Neural cell (in vitro differentiated cells): Measurements from ENCODE around the gene MED15. TPM values are rescaled to one million over a fixed set of nuclear protein-coding genes. Genes with fewer than 3 reads are reported as not detected.

Source experiments
- H2AFZ ChIP-seq: fragments of 200-600, 300-800 bp; sonication (generic), shearing (Covaris generic); 2 replicates; pipeline ENCODE4 v1.6.0; 2014; ENCODE audit warnings: low read depth, mild to moderate bottlenecking, antibody characterized with exemption, low read length, moderate library complexity
- H3F3A ChIP-seq: fragments of 200-600 bp; shearing (Covaris generic); 2 replicates; pipeline ENCODE4 v1.6.1; 2016; ENCODE audit warnings: mild to moderate bottlenecking, moderate library complexity, mixed read lengths, antibody characterized with exemption, low read length; ENCODE audit not compliant: insufficient read depth, poor library complexity, severe bottlenecking
- H3K27ac ChIP-seq: fragments of 200-600, 300-800 bp; sonication (generic), shearing (Covaris generic); 2 replicates; pipeline ENCODE4 v1.5.1; 2014; ENCODE audit warnings: mild to moderate bottlenecking, low read length, moderate library complexity
- H3K27me3 ChIP-seq: fragments of 300-800, 200-600 bp; sonication (generic), shearing (Covaris generic); 2 replicates; pipeline ENCODE4 v1.6.0; 2014; ENCODE audit warnings: mild to moderate bottlenecking, low read depth, low read length, moderate library complexity; ENCODE audit not compliant: insufficient read depth
- H3K36me3 ChIP-seq: fragments of 300-800, 200-600 bp; sonication (generic), shearing (Covaris generic); 2 replicates; pipeline ENCODE4 v1.5.1; 2014; ENCODE audit warnings: mild to moderate bottlenecking, antibody characterized with exemption, low read length, moderate library complexity; ENCODE audit not compliant: insufficient read depth
- H3K4me2 ChIP-seq: fragments of 300-800, 200-600 bp; sonication (generic), shearing (Covaris generic); 2 replicates; pipeline ENCODE4 v1.6.0; 2014; ENCODE audit warnings: mild to moderate bottlenecking, low read length
- H3K4me3 ChIP-seq: fragments of 300-800, 200-600 bp; sonication (generic), shearing (Covaris generic); 2 replicates; pipeline ENCODE4 v1.5.1; 2014; ENCODE audit warnings: mild to moderate bottlenecking, low read length, moderate library complexity
- H3K79me2 ChIP-seq: fragments of 200-600 bp; shearing (Covaris generic); replicated peaks from 2 replicates; pipeline ENCODE4 v1.6.0; 2014; ENCODE audit warnings: mild to moderate bottlenecking, low read length, moderate library complexity; ENCODE audit not compliant: insufficient read depth
- H3K9ac ChIP-seq: fragments of 300-800, 200-600 bp; sonication (generic), shearing (Covaris generic); 2 replicates; pipeline ENCODE4 v1.6.1; 2016; ENCODE audit warnings: mild to moderate bottlenecking, low read length, mixed read lengths
- H3K9me2 ChIP-seq: fragments of 200-600 bp; shearing (Covaris generic); 2 replicates; pipeline ENCODE4 v1.6.1; 2016; ENCODE audit warnings: mild to moderate bottlenecking, low read length, mixed read lengths; ENCODE audit not compliant: insufficient read depth
- H3K9me3 ChIP-seq: fragments of 200-600, 300-800 bp; sonication (generic), shearing (Covaris generic); 2 replicates; pipeline ENCODE4 v1.6.1; 2016; ENCODE audit warnings: mild to moderate bottlenecking, mixed run types, low read length, moderate library complexity, mixed read lengths
- H4K20me1 ChIP-seq: fragments of 200-600 bp; shearing (Covaris generic); 2 replicates; pipeline ENCODE4 v1.6.1; 2016; ENCODE audit warnings: mild to moderate bottlenecking, mixed run types; ENCODE audit not compliant: insufficient read depth
- CTCF ChIP-seq: fragments of 450-650 bp; IDR thresholded peaks from 2 replicates; pipeline ENCODE4 v1.5.1; 2014; ENCODE audit warnings: antibody characterized with exemption, mild to moderate bottlenecking, moderate library complexity; ENCODE audit not compliant: poor library complexity, severe bottlenecking
- EP300 ChIP-seq: fragments of 450-650 bp; conservative IDR thresholded peaks from 2 replicates; pipeline ENCODE4 v1.6.1; 2014; ENCODE audit warnings: antibody characterized with exemption, mild to moderate bottlenecking, moderate library complexity; ENCODE audit not compliant: poor library complexity, severe bottlenecking
- EZH2 ChIP-seq: fragments of 200-600, 300-800 bp; shearing (Covaris generic), sonication (generic); IDR thresholded peaks from 2 replicates; pipeline ENCODE4 v1.6.1; 2014; ENCODE audit warnings: antibody characterized with exemption, low read length, borderline replicate concordance, mild to moderate bottlenecking; ENCODE audit not compliant: insufficient read depth, poor library complexity, severe bottlenecking
- MXI1 ChIP-seq: fragments of 450-650 bp; conservative IDR thresholded peaks from 2 replicates; pipeline ENCODE4 v1.6.1; 2014; ENCODE audit warnings: antibody characterized with exemption, mild to moderate bottlenecking; ENCODE audit not compliant: poor library complexity, severe bottlenecking
- POLR2AphosphoS5 ChIP-seq: IDR thresholded peaks from 2 replicates; pipeline ENCODE4 v1.6.1; 2012
- RAD21 ChIP-seq: fragments of 450-650 bp; conservative IDR thresholded peaks from 2 replicates; pipeline ENCODE4 v1.6.1; 2014; ENCODE audit warnings: antibody characterized with exemption, mild to moderate bottlenecking, moderate library complexity
- SMC3 ChIP-seq: fragments of 450-650 bp; conservative IDR thresholded peaks from 2 replicates; pipeline ENCODE4 v1.6.1; 2014; ENCODE audit warnings: antibody characterized with exemption, mild to moderate bottlenecking, moderate library complexity; ENCODE audit not compliant: poor library complexity
- TAF1 ChIP-seq: IDR thresholded peaks from 2 replicates; pipeline ENCODE4 v1.6.1; 2012; ENCODE audit warnings: low read depth
- polyA plus RNA-seq: library from polyadenylated mRNA; depleted of rRNA; stranded (reverse); fragments of >200 nt; gene quantifications from 2 replicates; pipeline ENCODE4 v1.2.3, GENCODE V29; 2014
- TF ChIP-seq, protein P1 (sequence below): IDR thresholded peaks from 2 replicates; pipeline ENCODE4 v1.6.1; 2012; ENCODE audit warnings: borderline replicate concordance

The MED15 gene
- polyA plus RNA-seq, 1 donor from 2014 or later = 13.2 TPM

- TF ChIP-seq POLR2AphosphoS5 = no peak
- TF ChIP-seq TAF1 = no peak
- no peak for TF ChIP-seq MXI1
- TF ChIP-seq EP300 = no peak
- no peak for TF ChIP-seq EZH2
- TF ChIP-seq, protein P1, sequence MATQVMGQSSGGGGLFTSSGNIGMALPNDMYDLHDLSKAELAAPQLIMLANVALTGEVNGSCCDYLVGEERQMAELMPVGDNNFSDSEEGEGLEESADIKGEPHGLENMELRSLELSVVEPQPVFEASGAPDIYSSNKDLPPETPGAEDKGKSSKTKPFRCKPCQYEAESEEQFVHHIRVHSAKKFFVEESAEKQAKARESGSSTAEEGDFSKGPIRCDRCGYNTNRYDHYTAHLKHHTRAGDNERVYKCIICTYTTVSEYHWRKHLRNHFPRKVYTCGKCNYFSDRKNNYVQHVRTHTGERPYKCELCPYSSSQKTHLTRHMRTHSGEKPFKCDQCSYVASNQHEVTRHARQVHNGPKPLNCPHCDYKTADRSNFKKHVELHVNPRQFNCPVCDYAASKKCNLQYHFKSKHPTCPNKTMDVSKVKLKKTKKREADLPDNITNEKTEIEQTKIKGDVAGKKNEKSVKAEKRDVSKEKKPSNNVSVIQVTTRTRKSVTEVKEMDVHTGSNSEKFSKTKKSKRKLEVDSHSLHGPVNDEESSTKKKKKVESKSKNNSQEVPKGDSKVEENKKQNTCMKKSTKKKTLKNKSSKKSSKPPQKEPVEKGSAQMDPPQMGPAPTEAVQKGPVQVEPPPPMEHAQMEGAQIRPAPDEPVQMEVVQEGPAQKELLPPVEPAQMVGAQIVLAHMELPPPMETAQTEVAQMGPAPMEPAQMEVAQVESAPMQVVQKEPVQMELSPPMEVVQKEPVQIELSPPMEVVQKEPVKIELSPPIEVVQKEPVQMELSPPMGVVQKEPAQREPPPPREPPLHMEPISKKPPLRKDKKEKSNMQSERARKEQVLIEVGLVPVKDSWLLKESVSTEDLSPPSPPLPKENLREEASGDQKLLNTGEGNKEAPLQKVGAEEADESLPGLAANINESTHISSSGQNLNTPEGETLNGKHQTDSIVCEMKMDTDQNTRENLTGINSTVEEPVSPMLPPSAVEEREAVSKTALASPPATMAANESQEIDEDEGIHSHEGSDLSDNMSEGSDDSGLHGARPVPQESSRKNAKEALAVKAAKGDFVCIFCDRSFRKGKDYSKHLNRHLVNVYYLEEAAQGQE = no peak
- no peak for TF ChIP-seq SMC3
- TF ChIP-seq RAD21 = no peak
- TF ChIP-seq CTCF = no peak
- peaks cover 3% of the 10 kb centered on the region for H3K79me2 ChIP-seq
- no peaks in the 10 kb centered on the region for H3K9me3 ChIP-seq
- H3K9me2 ChIP-seq = no peaks in the 10 kb centered on the region
- H3K27me3 ChIP-seq = no peaks in the 10 kb centered on the region
- peaks cover 9% of the 10 kb centered on the region for H3K36me3 ChIP-seq
- H4K20me1 ChIP-seq = no peaks in the 10 kb centered on the region
- H2AFZ ChIP-seq = no peak overlapping the region
- H3K9ac ChIP-seq = no peak overlapping the region
- no peak overlapping the region for H3K27ac ChIP-seq
- no peak overlapping the region for H3K4me3 ChIP-seq
- H3F3A ChIP-seq = no peaks in the 10 kb centered on the region
- no peak overlapping the region for H3K4me2 ChIP-seq
Observed at GRCh38 chr22:20530368-20531153, 23.2 kb downstream of the MED15 start.

DNA sequence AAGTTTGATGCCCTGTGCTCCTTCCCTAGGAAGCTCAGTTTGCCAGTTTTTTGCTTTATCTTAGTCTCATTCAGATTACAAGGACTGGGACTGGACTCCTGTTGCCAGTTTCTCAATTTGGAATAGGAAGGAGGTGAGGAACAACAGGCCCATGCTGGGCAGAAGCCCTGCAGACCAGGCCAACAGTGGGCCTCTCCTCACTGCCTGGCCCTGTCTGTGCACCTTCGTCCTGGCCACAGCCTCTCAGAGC is 23.7 kb downstream of the MED15 start:
- H3K27ac ChIP-seq = no peak overlapping the region
- no peaks in the 10 kb centered on the region for H3K27me3 ChIP-seq
- no peak overlapping the region for H3K4me2 ChIP-seq
- no peak overlapping the region for H2AFZ ChIP-seq
- TF ChIP-seq EZH2 (no peak), TAF1 (no peak), CTCF (no peak), RAD21 (no peak), SMC3 (no peak), EP300 (no peak), POLR2AphosphoS5 (no peak), MXI1 (no peak)
- TF ChIP-seq, protein P1 = no peak
- no peaks in the 10 kb centered on the region for H4K20me1 ChIP-seq
- H3F3A ChIP-seq = no peaks in the 10 kb centered on the region
- no peaks in the 10 kb centered on the region for H3K9me3 ChIP-seq
- H3K79me2 ChIP-seq = peaks cover 3% of the 10 kb centered on the region
- H3K9ac ChIP-seq = no peak overlapping the region
- peaks cover 9% of the 10 kb centered on the region for H3K36me3 ChIP-seq
- no peak overlapping the region for H3K4me3 ChIP-seq
- no peaks in the 10 kb centered on the region for H3K9me2 ChIP-seq
